LNCaP clone FGC (cell line): Measurements from ENCODE around the gene TM4SF18.
A peak's percentile ranks its signal among the peaks of the same experiment; 100 is the strongest.

Experiments
- DNase-seq: peaks from one replicate; pipeline ENCODE4 v3.0.0-alpha.2; 2011; ENCODE audit warnings: low read depth
- H3K4me3 ChIP-seq: 2 replicates; pipeline ENCODE4 v1.5.1; 2011; ENCODE audit warnings: mild to moderate bottlenecking, low read depth, low read length, control low read depth
- CTCF ChIP-seq: IDR thresholded peaks from 2 replicates; pipeline ENCODE4 v1.5.1; 2012; ENCODE audit warnings: mild to moderate bottlenecking; ENCODE audit not compliant: control insufficient read depth, insufficient read depth; ENCODE audit errors: extremely low read depth

The TM4SF18 gene

GRCh38 chr3:149373235-149374125 lies 40.0 kb upstream of the TM4SF18 start:
- no peak for TF ChIP-seq CTCF
- DNase-seq = no peak
- no peak overlapping the region for H3K4me3 ChIP-seq

- no peak for TF ChIP-seq CTCF
- no peak overlapping the region for H3K4me3 ChIP-seq
- DNase-seq = no peak
These were observed 38.3 kb upstream of the TM4SF18 start for GRCh38 chr3:149371723-149372114.

GRCh38 chr3:149371001-149371722 lies 37.7 kb upstream of the TM4SF18 start:
- peak; percentile 32 for TF ChIP-seq CTCF
- peak; percentile 45 for DNase-seq
- no peak overlapping the region for H3K4me3 ChIP-seq

GRCh38 chr3:149369991-149370866 lies 36.8 kb upstream of the TM4SF18 start:
- no peak for DNase-seq
- TF ChIP-seq CTCF = no peak
- H3K4me3 ChIP-seq = no peak overlapping the region

DNA sequence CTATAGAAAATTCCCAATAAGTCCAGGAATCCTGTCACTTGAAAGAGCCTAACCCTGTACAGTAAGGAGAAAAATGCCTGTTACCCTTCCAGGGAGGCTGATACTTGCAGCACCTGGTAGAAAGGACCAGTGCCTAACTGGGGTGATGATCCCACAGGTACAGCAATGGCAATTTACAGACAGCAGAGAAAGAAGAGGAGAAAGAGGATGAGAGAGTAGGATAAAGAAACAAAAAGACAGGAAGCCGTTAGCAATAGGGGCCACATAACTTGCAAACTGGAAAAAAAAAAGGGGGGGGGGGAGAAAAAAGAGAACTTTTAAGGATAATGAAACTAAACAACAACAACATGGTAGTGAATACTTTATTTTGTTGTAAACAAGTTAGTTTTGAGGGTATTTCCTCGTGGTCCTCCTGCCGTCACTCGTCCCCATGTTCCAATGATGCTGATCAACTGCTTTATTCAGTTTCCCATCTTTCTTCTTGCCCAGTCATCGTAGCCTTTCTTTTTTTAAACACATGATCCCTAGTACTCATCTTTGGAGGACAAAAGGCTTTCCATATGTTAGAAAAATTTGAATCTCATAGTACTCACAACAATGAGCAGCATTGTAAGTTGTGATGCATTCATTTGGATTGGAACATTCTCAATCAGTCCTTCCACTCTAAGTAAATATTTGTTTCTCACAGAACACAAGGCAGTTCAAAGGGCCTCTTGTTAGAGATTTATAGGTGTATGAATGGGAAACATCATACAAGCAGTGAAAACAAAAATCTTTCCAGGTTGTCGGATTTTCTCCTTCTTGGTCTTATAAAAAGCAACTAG lies 35.5 kb upstream of the TM4SF18 start:
- H3K4me3 ChIP-seq = no peak overlapping the region
- no peak for TF ChIP-seq CTCF
- DNase-seq = peak; percentile 79

DNA sequence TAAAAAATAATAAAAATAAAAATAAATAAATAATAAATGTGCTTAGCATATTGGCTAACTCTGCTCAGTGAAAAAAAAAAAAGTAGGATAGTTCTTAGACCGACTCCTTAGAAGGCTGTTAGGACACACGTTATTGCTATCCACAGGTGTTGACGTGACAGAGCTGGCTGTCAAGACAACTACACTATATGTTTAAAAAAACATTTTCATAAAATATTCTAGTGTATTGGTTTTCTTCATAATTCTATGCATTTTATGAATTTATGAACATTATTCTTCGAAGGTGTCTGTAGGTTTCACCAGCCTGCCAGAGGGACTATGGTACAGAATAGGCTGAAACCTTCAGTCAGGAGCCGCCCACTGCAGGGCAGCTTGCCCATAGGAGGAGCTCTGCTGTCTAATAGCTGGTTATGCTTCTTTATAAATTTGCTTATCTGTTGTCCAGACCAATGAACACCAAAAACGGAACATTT lies 34.8 kb upstream of the TM4SF18 start:
- DNase-seq = no peak
- no peak overlapping the region for H3K4me3 ChIP-seq
- TF ChIP-seq CTCF = peak; percentile 25
